ENCODE measurements around the gene ATP2C2.

DNA sequence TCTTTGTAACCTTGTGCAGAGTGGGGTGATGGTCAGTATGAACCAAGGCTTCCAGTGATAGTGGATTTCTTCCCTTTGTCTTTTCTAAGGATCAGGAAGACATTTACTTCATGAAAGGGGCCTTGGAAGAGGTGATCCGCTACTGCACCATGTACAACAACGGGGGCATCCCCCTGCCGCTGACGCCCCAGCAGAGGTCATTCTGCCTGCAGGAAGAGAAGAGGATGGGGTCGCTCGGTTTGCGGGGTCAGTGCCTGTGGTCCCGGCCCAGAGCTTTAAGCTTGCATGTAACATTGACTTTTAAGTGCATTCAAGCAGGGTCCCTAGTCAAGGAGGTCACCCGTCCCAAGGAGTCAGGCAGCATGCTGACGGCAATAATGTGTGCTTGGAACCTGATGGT, 80.1 kb downstream of the ATP2C2 start:
- TF ChIP-seq GATA3 (IDR thresholded peaks at IDR 0.05; ENCODE audit: low read depth, low read length): no peak
- no peak for TF ChIP-seq GATA2 (IDR thresholded peaks at IDR 0.05; ENCODE audit: low read depth, low read length)
